Endothelial cell of umbilical vein (primary cell): ENCODE results near the gene HCK.

ENCODE experiments used
- EZH2 ChIP-seq: IDR thresholded peaks from 2 replicates; pipeline ENCODE4 v1.6.1; 2012; ENCODE audit warnings: borderline replicate concordance, low read depth, mild to moderate bottlenecking, moderate library complexity, low read length, inconsistent platforms; ENCODE audit not compliant: severe bottlenecking
- FOS ChIP-seq: IDR thresholded peaks from 2 replicates; pipeline ENCODE4 v1.6.1; 2011; ENCODE audit warnings: mild to moderate bottlenecking, low read length, moderate library complexity, borderline replicate concordance; ENCODE audit not compliant: insufficient read depth
- POLR2A ChIP-seq: IDR thresholded peaks from 2 replicates; pipeline ENCODE4 v1.6.1; 2012; ENCODE audit warnings: low read depth, mild to moderate bottlenecking, control low read depth, low read length
- TF ChIP-seq, protein P1 (sequence below): IDR thresholded peaks from 2 replicates; pipeline ENCODE4 v1.6.1; 2011; ENCODE audit not compliant: insufficient read depth, insufficient read length
- TF ChIP-seq, protein P2 (sequence below), 2 donors: IDR thresholded peaks; 1 replicate in 1 of 2; 2 replicates in 1 of 2; pipeline ENCODE4 v1.5.1; 2011; ENCODE audit warnings: low read length in 2 of 2, mild to moderate bottlenecking in 2 of 2, moderate library complexity in 2 of 2, control low read depth in 1 of 2, inconsistent platforms in 1 of 2, low read depth in 1 of 2; ENCODE audit not compliant: insufficient read depth in 1 of 2; ENCODE audit errors: extremely low read depth in 1 of 2

DNA sequence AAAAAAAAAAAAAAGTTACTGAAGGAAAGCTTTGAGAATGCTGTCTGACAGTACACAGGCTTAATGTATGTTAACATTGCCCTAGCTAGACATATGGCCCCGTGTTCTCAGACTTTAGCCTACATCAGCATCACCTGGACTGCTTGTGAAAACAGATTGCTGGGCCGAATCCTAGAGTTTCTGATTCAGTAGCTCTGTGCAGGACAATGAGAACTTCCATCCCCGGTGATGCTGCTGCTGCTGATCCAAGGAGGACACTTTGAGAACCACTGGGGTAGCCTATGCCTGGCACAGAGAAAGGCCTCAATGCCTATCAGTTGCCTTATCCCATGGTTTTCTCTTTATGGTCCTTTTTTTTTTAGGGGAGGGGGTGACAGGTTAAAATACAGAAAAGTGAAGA is 1.6 kb downstream of the HCK start:
- TF ChIP-seq, protein P1, sequence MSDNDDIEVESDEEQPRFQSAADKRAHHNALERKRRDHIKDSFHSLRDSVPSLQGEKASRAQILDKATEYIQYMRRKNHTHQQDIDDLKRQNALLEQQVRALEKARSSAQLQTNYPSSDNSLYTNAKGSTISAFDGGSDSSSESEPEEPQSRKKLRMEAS, result no peak
- TF ChIP-seq, protein P2, sequence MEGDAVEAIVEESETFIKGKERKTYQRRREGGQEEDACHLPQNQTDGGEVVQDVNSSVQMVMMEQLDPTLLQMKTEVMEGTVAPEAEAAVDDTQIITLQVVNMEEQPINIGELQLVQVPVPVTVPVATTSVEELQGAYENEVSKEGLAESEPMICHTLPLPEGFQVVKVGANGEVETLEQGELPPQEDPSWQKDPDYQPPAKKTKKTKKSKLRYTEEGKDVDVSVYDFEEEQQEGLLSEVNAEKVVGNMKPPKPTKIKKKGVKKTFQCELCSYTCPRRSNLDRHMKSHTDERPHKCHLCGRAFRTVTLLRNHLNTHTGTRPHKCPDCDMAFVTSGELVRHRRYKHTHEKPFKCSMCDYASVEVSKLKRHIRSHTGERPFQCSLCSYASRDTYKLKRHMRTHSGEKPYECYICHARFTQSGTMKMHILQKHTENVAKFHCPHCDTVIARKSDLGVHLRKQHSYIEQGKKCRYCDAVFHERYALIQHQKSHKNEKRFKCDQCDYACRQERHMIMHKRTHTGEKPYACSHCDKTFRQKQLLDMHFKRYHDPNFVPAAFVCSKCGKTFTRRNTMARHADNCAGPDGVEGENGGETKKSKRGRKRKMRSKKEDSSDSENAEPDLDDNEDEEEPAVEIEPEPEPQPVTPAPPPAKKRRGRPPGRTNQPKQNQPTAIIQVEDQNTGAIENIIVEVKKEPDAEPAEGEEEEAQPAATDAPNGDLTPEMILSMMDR (IDR thresholded peaks at IDR 0.05; ENCODE audit: extremely low read depth in 1 of 2, insufficient read depth in 1 of 2, low read depth in 1 of 2, low read length in 2 of 2), result no peak
- no peak for TF ChIP-seq EZH2
- TF ChIP-seq POLR2A, result no peak
- TF ChIP-seq FOS, result no peak
